ENCODE data around the gene CRACR2B.

The CRACR2B gene

GRCh38 chr11:844693-845644 lies 17.2 kb downstream of the CRACR2B start:
- no peak for DNase-seq (ENCODE audit: low read depth in 1 of 2, low spot score in 1 of 2)
- TF ChIP-seq SPI1 (IDR thresholded peaks at IDR 0.05; ENCODE audit: borderline replicate concordance, low read depth): no peak
- no peak for TF ChIP-seq CTCF (IDR thresholded peaks at IDR 0.05; ENCODE audit: insufficient read depth, low read length)
- TF ChIP-seq POLR2AphosphoS5 (IDR thresholded peaks at IDR 0.05; ENCODE audit: low read depth): no peak
- no peak for TF ChIP-seq REST (IDR thresholded peaks at IDR 0.05; ENCODE audit: insufficient replicate concordance, low read depth)
- TF ChIP-seq GABPA (IDR thresholded peaks at IDR 0.05; ENCODE audit: low read depth): no peak
- Histone ChIP-seq H3K4me3 (replicated peaks; ENCODE audit: insufficient read depth, low read length) (no peak overlapping the region), H3K27me3 (ENCODE audit: insufficient read depth, poor library complexity, severe bottlenecking) (peaks cover 11% of the 10 kb centered on the region), H3K27ac (replicated peaks) (no peak overlapping the region)

GRCh38 chr11:845872-846495 lies 18.3 kb downstream of the CRACR2B start:
- Histone ChIP-seq H3K27me3 (ENCODE audit: insufficient read depth, poor library complexity, severe bottlenecking) (peaks cover 11% of the 10 kb centered on the region), H3K27ac (replicated peaks) (no peak overlapping the region), H3K4me3 (replicated peaks; ENCODE audit: insufficient read depth, low read length) (no peak overlapping the region)
- no peak for DNase-seq (ENCODE audit: low read depth in 1 of 2, low spot score in 1 of 2)
- no peak for TF ChIP-seq CTCF (IDR thresholded peaks at IDR 0.05; ENCODE audit: insufficient read depth, low read length)
- TF ChIP-seq REST (IDR thresholded peaks at IDR 0.05; ENCODE audit: insufficient replicate concordance, low read depth): no peak
- TF ChIP-seq SPI1 (IDR thresholded peaks at IDR 0.05; ENCODE audit: borderline replicate concordance, low read depth): no peak
- TF ChIP-seq GABPA (IDR thresholded peaks at IDR 0.05; ENCODE audit: low read depth): no peak
- TF ChIP-seq POLR2AphosphoS5 (IDR thresholded peaks at IDR 0.05; ENCODE audit: low read depth): no peak

GRCh38 chr11:846496-847098 lies 18.9 kb downstream of the CRACR2B start:
- no peak overlapping the region for H3K27ac ChIP-seq (replicated peaks)
- H3K27me3 ChIP-seq (ENCODE audit: insufficient read depth, poor library complexity, severe bottlenecking): peaks cover 11% of the 10 kb centered on the region
- no peak overlapping the region for H3K4me3 ChIP-seq (replicated peaks; ENCODE audit: insufficient read depth, low read length)
- no peak for DNase-seq (ENCODE audit: low read depth in 1 of 2, low spot score in 1 of 2)
- TF ChIP-seq SPI1 (IDR thresholded peaks at IDR 0.05; ENCODE audit: borderline replicate concordance, low read depth): no peak
- TF ChIP-seq REST (IDR thresholded peaks at IDR 0.05; ENCODE audit: insufficient replicate concordance, low read depth): no peak
- TF ChIP-seq CTCF (IDR thresholded peaks at IDR 0.05; ENCODE audit: insufficient read depth, low read length): no peak
- TF ChIP-seq POLR2AphosphoS5 (IDR thresholded peaks at IDR 0.05; ENCODE audit: low read depth): no peak
- TF ChIP-seq GABPA (IDR thresholded peaks at IDR 0.05; ENCODE audit: low read depth): no peak
